Midbrain (tissue), 1 donor: ENCODE data around the gene DNAJC5.
"Not testable (repeated sequence)": the region's sequence is repeated elsewhere in the genome, so short reads cannot be mapped to it uniquely, and the experiment has no call there.

ENCODE experiments used
- DNase-seq: peaks from one replicate; lab custom pipeline; 2025; lab: John Stamatoyannopoulos, UW

The DNAJC5 gene

GRCh38 chr20:63861365-63861934, 33.5 kb upstream of the DNAJC5 start, which contains the start of gene ABHD16B:
Gene ABHD16B, plus strand, starts transcription at chr20:63861498. Its CDS starts 43 bp downstream, at chr20:63861541.
- no peak for DNase-seq

DNA sequence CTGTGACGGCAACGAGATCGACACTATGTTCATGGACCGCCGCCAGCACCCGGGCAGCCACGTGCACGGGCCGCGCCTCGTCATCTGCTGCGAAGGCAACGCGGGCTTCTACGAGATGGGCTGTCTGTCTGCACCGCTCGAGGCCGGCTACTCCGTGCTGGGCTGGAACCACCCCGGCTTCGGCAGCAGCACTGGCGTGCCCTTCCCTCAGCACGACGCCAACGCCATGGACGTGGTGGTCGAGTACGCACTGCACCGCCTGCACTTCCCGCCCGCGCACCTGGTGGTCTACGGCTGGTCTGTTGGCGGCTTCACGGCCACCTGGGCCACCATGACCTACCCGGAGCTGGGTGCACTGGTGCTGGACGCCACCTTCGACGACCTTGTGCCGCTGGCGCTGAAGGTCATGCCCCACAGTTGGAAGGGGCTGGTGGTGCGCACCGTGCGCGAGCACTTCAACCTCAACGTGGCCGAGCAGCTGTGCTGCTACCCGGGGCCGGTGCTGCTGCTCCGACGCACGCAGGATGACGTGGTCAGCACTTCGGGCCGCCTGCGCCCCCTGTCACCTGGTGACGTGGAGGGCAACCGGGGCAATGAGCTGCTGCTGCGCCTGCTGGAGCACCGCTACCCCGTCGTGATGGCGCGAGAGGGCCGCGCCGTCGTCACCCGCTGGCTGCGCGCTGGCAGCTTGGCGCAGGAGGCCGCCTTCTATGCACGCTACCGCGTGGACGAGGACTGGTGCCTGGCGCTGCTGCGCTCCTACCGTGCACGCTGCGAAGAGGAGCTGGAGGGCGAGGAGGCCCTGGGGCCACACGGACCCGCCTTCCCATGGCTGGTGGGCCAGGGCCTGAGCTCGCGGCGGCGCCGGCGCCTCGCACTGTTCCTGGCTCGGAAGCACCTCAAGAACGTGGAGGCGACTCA, 32.7 kb upstream of the DNAJC5 start:
- DNase-seq = no peak

DNA sequence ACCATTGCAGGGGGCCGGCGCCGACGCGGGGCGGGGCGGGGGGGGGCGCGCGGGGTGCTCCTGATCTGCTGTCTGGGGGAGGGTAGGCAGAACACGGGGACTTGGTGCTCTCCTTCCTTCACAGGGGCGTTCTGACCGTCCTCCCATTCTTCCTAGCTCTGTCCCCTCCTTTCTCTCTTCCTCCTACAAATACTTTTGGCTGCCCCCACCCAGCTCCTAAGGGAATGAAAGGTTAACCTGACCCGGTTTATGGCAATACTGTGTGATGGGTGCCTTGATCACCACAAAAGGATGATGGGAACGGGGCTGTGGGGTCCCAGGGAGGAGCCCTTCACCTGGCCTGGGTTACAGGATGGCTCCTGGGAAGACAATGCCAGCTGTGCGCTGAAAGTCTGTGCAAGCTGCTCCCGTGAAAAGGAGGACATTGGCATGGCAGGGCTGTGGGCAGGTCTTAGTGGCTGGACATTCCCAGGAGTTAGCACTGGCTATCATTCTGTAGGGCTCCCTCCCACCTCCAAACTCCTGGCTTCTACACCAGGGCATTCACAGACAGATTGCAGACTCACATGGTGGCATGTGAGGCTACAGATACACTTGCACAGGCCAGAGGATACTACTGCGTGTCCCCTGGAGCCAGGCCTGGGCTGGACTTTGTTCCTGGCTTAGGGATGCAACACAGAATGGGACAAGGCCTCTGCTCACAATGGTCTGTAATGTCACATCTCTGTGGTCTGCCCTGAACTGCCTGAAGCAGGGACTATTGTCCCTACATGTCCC, 31.7 kb upstream of the DNAJC5 start:
- no peak for DNase-seq

DNA sequence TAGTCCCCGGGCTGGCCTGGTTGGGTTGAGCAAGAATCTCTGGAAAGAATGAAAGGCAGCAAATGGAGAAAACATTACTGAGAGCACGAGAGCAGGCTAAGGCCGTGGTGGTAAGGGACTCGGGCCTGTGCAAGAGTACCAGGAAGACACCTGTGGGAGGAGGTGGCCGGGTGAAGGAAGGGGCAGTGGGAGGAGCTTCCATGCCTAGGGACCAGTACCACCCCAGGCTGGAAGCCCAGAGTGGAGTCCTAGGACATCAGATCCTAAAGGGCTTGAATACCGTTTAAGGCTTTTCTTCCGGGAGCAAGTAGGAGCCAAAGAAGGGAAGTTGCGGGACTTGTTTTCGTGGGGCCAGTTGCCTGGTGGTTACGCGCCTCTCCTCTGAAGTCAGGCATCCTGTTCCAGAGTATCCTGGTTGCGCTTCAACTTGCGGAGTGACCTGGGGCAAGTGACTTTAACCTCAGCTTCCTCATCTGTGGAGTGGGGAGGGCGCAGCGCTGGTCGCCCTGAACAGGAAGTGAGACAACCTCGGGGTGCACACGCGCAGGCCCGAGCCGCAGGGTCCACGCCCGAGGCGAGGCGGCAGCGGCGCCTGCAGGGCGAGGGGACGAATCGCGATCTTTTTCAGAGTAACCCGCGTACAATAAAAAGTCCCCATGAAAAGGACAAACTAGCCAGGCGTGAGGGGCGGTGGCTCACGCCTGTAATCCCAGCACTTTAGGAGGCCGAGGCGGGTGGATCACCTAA, 31.0 kb upstream of the DNAJC5 start:
- DNase-seq = peak; percentile 48

GRCh38 chr20:63864545-63864977, 30.4 kb upstream of the DNAJC5 start:
- no peak for DNase-seq

- DNase-seq = peak; percentile 97
Observed at GRCh38 chr20:63864978-63865640, 29.8 kb upstream of the DNAJC5 start, which contains the start of gene TPD52L2. Gene TPD52L2, plus strand, starts transcription at chr20:63865270. Its CDS starts 96 bp downstream, at chr20:63865366.

- not testable (repeated sequence) for DNase-seq
Observed at GRCh38 chr20:63867042-63867441, 27.9 kb upstream of the DNAJC5 start.

DNA sequence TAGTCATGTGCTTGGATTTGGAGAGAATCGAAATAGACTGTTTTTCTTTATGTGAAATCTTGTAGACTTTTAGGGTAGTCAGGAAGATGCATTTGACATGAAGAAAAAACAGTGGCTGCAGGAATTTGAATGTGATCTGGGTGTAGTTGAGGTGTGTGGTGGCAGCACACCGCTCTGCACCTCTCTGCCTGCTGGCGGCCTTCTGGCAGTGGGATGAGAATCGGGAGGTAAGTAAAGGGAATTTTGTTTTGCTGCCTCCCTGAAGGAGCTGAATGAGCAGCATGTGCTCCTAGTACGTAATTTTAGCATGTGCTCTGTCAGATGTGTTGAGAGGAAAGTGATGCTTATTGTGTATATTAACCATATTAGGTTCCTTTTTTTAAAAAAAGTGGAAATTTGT, 26.7 kb upstream of the DNAJC5 start:
- DNase-seq = no peak

DNA sequence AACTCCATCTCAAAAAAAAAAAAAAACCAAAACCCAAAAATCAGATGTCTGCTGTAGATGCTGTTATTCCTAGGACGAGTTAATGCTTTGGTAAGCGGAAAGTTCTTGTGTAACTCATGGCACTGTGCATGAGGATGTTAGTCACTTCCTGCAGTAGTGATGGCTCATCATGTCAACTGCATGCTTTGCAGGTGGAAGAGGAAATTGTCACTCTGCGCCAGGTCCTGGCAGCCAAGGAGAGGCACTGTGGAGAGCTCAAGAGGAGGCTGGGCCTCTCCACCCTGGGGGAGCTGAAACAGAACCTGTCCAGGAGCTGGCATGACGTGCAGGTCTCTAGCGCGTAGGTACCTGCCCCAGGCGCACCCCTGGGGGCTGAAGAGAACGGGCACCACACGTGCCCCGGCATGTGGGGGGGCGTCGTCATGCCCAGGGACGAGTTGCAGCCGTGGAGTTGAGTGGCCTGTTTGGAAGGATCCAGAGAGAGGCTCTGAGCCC, 21.4 kb upstream of the DNAJC5 start:
- no peak for DNase-seq

DNA sequence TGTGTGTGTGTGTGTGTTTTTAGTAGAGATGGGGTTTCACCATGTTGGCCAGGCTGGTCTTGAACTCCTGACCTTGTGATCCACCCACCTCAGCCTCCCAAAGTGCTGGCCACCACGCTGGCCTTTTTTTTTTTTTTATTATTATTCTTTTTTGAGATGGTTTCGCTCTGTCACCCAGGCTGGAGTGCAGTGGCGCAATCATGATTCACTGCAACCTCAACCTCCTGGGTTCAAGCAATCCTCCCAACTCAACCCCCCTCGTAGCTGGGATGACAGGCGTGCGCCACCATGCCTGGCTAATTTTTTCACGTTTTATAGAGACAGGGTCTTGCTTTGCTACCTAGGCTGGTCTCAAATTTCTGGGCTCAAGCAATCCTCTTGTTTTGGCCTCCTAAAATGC, 20.7 kb upstream of the DNAJC5 start:
- not testable (repeated sequence) for DNase-seq

- no peak for DNase-seq
Observed at GRCh38 chr20:63876489-63877036, 18.4 kb upstream of the DNAJC5 start.

GRCh38 chr20:63877755-63878470, 17.0 kb upstream of the DNAJC5 start:
- DNase-seq = no peak

DNA sequence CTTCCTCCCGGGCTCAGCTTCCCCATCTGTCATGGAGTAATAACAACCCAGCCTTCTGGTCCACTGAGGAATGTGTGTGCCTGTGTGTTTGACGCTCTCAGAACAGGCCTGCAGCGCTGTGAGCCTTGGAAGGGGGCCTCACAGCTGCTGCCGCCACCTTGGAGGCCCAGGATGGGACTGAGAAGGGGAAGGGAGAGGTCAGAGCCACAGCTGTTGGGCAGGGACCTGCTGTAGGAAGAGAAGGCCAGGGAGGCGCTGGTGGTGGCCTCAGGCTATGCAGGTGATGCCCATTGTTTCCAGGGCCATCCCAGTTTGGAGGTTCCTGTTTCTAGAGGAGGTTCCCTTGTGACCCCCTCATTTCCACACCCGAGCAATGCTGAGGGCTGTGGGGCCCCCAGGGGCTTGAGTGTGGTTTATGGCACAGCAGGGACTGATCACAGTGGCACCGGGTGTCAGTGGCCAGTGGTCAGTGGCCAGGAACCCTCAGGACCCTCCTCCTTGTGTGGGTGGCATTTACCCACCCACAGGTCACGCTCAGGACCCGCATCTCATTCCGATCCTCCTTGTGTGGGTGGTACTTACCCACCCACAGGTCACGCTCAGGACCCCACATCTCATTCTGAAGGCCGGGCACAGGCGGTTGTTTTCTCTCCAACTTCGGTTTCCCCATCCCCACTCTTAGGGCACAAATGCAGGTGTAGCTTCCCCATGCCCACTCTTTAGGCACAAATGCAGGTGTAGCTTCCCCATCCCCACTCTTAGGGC, 15.8 kb upstream of the DNAJC5 start:
- DNase-seq = no peak

DNA sequence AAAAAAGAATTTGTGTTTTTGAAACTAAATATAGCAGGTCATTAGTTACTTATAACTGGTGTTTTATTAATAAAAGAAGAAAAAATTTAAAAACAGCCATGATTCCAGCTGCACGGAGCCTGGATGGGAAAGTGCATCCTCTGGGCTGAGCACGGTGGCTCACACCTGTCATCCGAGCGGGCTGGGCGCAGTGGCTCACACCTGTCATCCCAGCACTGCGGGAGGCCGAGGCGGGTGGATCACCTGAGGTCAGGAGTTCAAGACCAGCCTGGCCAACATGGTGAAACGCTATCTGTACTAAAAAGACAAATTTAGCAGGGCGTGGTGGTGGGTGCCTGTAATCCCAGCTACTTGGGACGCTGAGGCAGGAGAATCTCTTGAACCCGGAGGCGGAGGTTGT, 14.0 kb upstream of the DNAJC5 start:
- DNase-seq = not testable (repeated sequence)

GRCh38 chr20:63881451-63882226, 13.3 kb upstream of the DNAJC5 start:
- no peak for DNase-seq

DNA sequence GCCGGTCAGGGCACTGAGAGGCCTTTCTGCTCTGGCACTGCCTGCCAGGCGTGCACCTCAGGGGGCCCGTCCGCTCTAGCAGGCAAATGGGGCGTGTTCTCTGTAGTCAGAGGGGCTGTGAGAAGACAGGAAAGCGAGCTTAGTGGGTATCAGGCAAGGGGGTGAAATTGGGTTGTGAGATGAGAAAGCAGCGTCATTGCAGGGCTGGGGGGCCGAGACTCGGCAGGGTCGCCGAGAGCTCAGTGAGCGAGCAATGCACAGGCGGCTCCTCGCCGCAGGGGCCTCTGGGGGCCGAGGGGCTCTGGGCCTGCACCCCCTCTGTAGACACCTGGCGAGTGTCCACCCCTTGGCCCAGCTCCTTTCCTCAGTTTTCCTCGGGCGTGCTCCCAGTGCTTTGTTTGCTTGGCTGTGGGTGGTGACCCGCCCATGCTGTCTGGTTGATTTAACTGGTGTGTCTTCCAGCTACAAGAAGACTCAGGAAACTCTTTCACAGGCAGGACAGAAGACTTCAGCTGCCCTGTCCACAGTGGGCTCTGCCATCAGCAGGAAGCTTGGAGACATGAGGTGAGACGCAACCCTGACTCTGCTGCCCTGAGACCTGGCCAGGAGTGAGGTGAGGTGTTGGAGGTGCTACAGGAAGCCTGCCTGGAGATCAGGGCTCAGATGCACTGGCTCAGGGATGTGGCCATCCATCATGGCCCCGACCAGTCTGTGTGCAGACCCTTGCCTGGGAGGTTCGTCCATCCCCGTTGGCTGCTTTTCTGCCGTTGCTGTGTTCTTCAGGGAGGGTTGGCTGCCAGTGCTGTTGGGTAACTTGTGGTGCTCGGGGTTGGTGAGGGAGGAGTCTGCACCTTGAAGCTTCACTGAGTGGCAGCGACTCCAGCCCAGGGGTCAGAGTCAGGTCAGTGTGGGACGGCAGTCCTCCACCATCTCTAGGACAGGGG, 12.4 kb upstream of the DNAJC5 start:
- no peak for DNase-seq

- DNase-seq = no peak
Observed at GRCh38 chr20:63883201-63883593, 11.7 kb upstream of the DNAJC5 start.
